K562 (cell line): ENCODE measurements around the gene RHBDF2. TPM values are rescaled to one million over a fixed set of nuclear protein-coding genes. Genes with fewer than 3 reads are reported as not detected.

Source experiments
- ARID2 ChIP-seq: fragments of 450-650 bp; IDR thresholded peaks from 2 replicates; pipeline ENCODE4 v1.6.1; 2017; ENCODE audit warnings: antibody characterized with exemption, mild to moderate bottlenecking
- ARNT ChIP-seq, 2 experiments: fragments of 450-650 bp; IDR thresholded peaks; 2 replicates each; pipeline ENCODE4 v1.6.1; 2016; ENCODE audit warnings: mild to moderate bottlenecking in 1 of 2
- BRCA1 ChIP-seq, 2 experiments: fragments of 450-650 bp in 1 of 2; sonication (generic) in 1 of 2; formaldehyde crosslinking in 1 of 2; IDR thresholded peaks; 2 replicates each; pipeline versions ENCODE4 v1.5.0 to v1.6.1; 2017 to 2020; ENCODE audit warnings: mild to moderate bottlenecking in 1 of 2, missing genetic modification reagents in 1 of 2
- NONO ChIP-seq, 2 experiments: fragments of 200-400 bp in 1 of 2; fragments of 450-650 bp in 1 of 2; formaldehyde crosslinking in 1 of 2; IDR thresholded peaks; 2 replicates each; pipeline ENCODE4 v1.6.1; 2017; ENCODE audit warnings: low read depth in 2 of 2, mild to moderate bottlenecking in 2 of 2, moderate library complexity in 2 of 2, low read length in 1 of 2
- NRF1 ChIP-seq, 2 experiments: fragments of 450-650 bp; IDR thresholded peaks in 1 of 2; conservative IDR thresholded peaks in 1 of 2; 2 replicates each; pipeline ENCODE4 v1.6.1; 2014; ENCODE audit warnings: mild to moderate bottlenecking in 2 of 2
- PKNOX1 ChIP-seq: fragments of 450-650 bp; IDR thresholded peaks from 2 replicates; pipeline ENCODE4 v1.6.1; 2016
- POLR2AphosphoS5 ChIP-seq: IDR thresholded peaks from 2 replicates; pipeline ENCODE4 v1.6.1; 2011; ENCODE audit warnings: mild to moderate bottlenecking, low read depth, low read length, moderate library complexity; ENCODE audit not compliant: control insufficient read depth, insufficient read depth
- TBP ChIP-seq: optimal IDR thresholded peaks from 2 replicates; pipeline ENCODE3; 2011; ENCODE audit warnings: low read depth, low read length, improper control_type of control experiment
- TSHZ1 ChIP-seq: fragments of 250-450 bp; sonication (Bioruptor Pico); IDR thresholded peaks from 2 replicates; pipeline ENCODE4 v1.4.0; 2020; ENCODE audit warnings: mild to moderate bottlenecking, moderate library complexity
- ZBTB43 ChIP-seq: sonication (generic); formaldehyde crosslinking; IDR thresholded peaks from 2 replicates; pipeline ENCODE4 v1.8.0; 2023; ENCODE audit warnings: mild to moderate bottlenecking, missing genetic modification reagents
- ZNF407 ChIP-seq: fragments of 450-650 bp; IDR thresholded peaks from 2 replicates; pipeline ENCODE4 v1.6.1; 2016; ENCODE audit warnings: low read depth
- polyA plus RNA-seq, 8 experiments: library from polyadenylated mRNA; depleted of rRNA in 4 of 8; stranded (reverse) in 5 of 8; unstranded in 3 of 8; fragments of >200 nt; fragmentation: Nextera tagmentation in 2 of 8; fragmentation: Illumina TruSeq in 1 of 8; extraction: Ambion mirVana in 2 of 8; extraction: Trizol in 1 of 8; gene quantifications; 2 replicates each; pipeline versions ENCODE4 v1.2.1 to v1.2.3, GENCODE V29; 2011 to 2014; ENCODE audit warnings: inconsistent platforms in 1 of 8, missing spikeins in 1 of 8
- total RNA-seq, 7 experiments: library from RNA; depleted of rRNA in 6 of 7; stranded (reverse); fragments of >200 nt in 6 of 7; fragmentation: Illumina TruSeq in 2 of 7; extraction: Trizol in 2 of 7; gene quantifications; 2 replicates each; pipeline versions ENCODE4 v1.2.1 to v1.2.3, GENCODE V29; 2011 to 2021; ENCODE audit warnings: low replicate concordance in 1 of 7

Gene RHBDF2
- total and polyA plus RNA-seq, 9 of the 15 experiments (the other 6 are each of a cell fraction or from before 2014, with no cell fraction given) = 0.04 to 2.8 (median 1.1) TPM

GRCh38 chr17:76523084-76524037, 22.1 kb upstream of the RHBDF2 start (continued):
- TF ChIP-seq ZNF407 = no peak
- no peak for TF ChIP-seq PKNOX1
- TF ChIP-seq TBP = peak; percentile 26
- 0 out of 4 replicates have a peak, but pooled peaks of 1 of the 2 experiments have one; percentile 34 for TF ChIP-seq NONO (IDR thresholded peaks at IDR 0.05; ENCODE audit: low read depth in 2 of 2, low read length in 1 of 2)
- TF ChIP-seq TSHZ1 (CRISPR knock-in tag) = no peak
- TF ChIP-seq NRF1 (conservative IDR thresholded peaks at IDR 0.05 in 1 of 2, IDR thresholded peaks at IDR 0.05 in 1 of 2) = peak in 1 of 2 experiments; percentile 59; a peak in 3 of 4 replicates
- TF ChIP-seq ARNT (IDR thresholded peaks at IDR 0.05) = no peak
- TF ChIP-seq POLR2AphosphoS5 = no peak
- 0 out of 2 replicates have a peak, but pooled peaks have one; percentile 32 for TF ChIP-seq ZBTB43 (CRISPR knock-in tag)
- peak; percentile 90 for TF ChIP-seq ARID2
- TF ChIP-seq BRCA1 (IDR thresholded peaks at IDR 0.05) = no peak
- TF ChIP-seq BRCA1 (CRISPR knock-in tag; IDR thresholded peaks at IDR 0.05) = 0 out of 2 replicates have a peak, but pooled peaks have one; percentile 10
